GM18861 (cell line): Measurements from ENCODE around the gene TNIP2.

Source experiments
- ATAC-seq: cut with Tn5 transposase; IDR thresholded peaks from one replicate; pipeline ENCODE4 v1.9.1; 2021; ENCODE audit not compliant: unreplicated experiment

The TNIP2 gene

GRCh38 chr4:2721586-2721985 is 34.5 kb downstream of the TNIP2 start:
- ATAC-seq = no peak

- ATAC-seq = no peak
Observed at GRCh38 chr4:2716236-2716635, 39.9 kb downstream of the TNIP2 start.

DNA sequence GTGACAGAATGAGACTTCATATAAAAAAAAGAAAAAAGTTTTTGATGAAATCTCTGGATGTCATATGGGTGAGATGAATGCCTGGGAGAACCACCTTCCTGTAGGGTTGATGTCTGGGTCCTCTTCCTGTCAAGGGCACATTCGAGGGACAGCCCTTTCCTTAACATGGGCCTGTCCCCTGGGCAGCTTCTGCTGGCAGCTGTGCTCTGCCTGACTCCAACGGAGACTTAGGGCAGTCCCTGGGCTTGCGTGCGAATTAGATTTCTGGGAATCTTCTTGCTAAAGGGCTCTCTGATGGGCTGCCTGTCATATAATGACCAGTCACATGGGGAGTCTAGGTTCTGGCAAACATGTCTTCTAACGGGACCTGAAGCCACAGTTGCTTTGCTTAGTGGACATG is 40.7 kb downstream of the TNIP2 start:
- no peak for ATAC-seq

- ATAC-seq = no peak
Observed at GRCh38 chr4:2714918-2715317, 41.2 kb downstream of the TNIP2 start.

DNA sequence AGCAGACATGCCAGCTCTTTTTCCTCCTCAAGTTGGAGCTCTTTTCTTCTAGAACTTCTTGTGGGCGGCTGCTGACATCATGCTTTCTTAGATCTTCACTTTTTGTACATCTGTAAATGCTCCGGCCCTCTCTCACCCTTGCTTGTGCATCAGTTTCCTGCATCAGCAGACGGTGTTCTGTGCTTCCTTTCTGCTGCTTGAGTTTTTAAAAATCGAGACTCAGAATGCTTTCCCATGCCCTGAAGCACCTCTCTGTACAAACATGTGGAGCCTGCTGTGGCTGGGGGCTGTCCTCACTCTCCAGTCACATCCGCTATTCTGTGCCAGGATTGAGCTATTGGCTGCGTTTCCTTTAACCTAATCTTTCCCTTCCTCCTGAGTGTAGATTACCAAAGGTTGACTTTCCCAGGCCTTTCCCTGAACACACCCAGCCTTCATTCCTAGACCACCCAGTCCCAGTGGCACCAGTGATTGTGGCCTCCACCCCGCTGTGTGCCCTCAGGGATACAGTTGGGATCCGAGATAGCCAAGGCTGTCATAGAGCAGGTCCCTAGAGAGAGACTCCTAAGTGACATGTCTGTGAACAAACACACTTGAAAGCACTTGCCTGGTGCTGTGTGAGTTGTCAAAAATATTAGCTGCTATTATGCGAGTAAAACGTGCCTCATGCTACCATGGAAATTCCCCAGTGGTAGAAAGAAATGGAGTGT is 41.9 kb downstream of the TNIP2 start:
- ATAC-seq = no peak

DNA sequence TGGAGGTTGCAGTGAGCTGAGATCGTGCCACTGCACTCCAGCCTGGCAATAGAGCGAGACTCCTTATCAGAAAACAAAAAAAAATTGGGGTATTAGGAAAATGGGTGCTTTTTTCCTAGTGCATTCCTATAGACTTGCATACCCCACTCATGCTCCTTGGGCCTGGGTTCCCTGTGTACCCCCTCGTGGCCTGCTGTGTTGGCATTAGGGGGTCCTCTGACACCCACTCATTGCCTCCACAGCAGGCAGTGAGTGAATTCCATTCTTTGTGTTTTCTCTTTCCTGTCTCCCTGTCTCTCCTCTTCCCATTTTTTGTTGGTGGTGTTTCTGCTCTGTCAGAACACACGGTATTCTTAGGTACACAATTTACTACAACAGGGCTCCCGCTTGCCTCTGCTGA is 42.8 kb downstream of the TNIP2 start:
- no peak for ATAC-seq

- ATAC-seq = no peak
Observed at GRCh38 chr4:2712261-2712842, 43.8 kb downstream of the TNIP2 start.

DNA sequence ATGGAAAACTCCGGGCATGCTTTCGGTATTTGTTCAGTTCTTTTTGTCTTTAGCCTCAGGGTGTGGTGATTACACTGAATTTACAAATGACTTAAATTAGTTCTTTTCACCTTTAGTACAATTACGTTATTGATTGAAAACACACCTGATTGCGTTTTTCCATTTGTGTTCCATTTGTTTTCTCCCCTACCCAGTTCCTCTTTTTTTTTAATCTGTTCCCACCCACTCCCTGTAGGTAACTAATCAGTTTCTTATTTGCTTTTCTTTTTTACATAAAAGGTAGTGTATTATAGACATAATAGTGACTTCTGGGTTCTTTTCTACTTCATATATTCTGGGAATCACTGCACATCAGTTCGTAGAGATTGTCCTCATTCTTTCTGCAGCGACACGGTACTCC is 53.4 kb downstream of the TNIP2 start:
- no peak for ATAC-seq

GRCh38 chr4:2702361-2702760 is 53.8 kb downstream of the TNIP2 start:
- ATAC-seq = no peak

- no peak for ATAC-seq
Observed at GRCh38 chr4:2700031-2700430, 56.1 kb downstream of the TNIP2 start.

DNA sequence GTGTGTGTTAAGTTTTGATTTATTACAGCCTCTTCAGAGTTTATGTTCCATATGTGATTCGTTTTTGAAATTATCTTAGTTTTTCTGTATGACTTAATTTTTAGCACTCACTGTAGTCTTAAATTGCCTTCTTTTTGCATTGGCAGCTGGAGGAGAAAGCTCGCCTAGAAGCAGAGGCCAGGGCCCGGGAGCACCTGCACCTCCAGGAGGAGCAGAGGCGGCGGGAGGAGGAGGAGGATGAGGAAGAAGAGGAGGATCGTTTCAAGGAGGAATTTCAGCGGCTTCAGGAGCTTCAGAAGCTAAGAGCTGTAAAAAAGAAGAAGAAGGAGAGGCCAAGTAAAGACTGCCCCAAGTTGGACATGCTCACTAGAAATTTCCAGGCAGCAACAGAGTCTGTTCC is 56.6 kb downstream of the TNIP2 start:
- no peak for ATAC-seq

DNA sequence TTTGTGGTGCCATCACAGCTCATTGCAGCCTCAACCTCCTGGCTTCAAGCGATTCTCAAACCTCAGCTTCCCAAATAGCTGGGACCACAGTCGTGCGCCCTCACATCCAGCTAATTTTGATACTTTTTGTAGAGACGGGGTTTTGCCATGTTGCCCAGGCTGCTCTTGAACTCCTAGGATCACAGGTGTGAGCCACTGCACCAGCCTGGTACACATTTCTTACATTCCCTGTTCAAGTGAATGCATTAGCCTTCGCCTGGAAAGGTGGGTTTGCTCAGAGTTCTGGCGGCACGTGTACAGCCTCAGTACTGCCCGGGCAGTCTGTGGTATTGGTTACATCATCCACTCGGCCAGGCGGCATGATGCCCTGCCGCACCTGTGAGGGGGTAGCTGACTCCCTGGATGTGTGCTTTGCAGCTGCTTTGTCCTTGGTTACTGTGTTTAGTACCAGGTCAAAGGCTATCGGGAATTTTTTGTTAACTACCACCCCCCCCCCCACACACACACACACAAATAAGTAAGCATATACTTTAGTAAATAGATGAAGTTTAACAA is 57.1 kb downstream of the TNIP2 start:
- ATAC-seq = no peak

GRCh38 chr4:2698504-2698903 is 57.6 kb downstream of the TNIP2 start:
- ATAC-seq = no peak

GRCh38 chr4:2697995-2698414 is 58.1 kb downstream of the TNIP2 start:
- ATAC-seq = no peak

- ATAC-seq = peak; percentile 90
Observed at GRCh38 chr4:2696423-2696822, 59.7 kb downstream of the TNIP2 start.

- no peak for ATAC-seq
Observed at GRCh38 chr4:2695346-2696060, 60.6 kb downstream of the TNIP2 start.

GRCh38 chr4:2694691-2695090 is 61.4 kb downstream of the TNIP2 start:
- ATAC-seq = no peak

DNA sequence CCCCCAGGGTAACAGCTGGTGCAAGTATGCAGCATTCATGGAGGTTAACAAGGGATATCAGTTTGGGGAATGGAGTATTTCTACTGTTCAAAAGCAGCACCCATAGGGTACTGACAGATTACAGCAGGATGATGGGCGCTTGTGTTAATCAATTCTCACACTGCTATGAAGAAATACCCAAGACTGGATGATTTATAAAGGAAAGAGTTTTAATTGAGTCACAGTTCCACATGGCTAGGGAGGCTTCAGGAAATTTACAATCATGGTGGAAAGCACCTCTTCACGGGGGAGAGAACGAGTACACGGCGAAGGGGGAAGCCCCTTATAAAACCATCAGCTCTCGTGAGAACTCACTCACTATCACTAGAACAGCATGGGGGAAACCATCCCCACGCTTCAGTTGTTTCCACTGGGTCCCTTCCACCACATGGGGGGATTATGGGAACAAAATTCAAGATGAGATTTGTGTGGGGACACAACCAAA is 64.1 kb downstream of the TNIP2 start:
- no peak for ATAC-seq
